GM12801 (cell line): Measurements from ENCODE around the gene SPDYE3.
"Not testable (repeated sequence)": the region's sequence is repeated elsewhere in the genome, so short reads cannot be mapped to it uniquely, and the experiment has no call there.

Source experiments
- TF ChIP-seq, protein P1 (sequence below): IDR thresholded peaks from one replicate; pipeline ENCODE4 v1.5.1; 2011; ENCODE audit warnings: control low read depth; ENCODE audit not compliant: insufficient read length; ENCODE audit errors: extremely low read depth

Gene SPDYE3, protein sequence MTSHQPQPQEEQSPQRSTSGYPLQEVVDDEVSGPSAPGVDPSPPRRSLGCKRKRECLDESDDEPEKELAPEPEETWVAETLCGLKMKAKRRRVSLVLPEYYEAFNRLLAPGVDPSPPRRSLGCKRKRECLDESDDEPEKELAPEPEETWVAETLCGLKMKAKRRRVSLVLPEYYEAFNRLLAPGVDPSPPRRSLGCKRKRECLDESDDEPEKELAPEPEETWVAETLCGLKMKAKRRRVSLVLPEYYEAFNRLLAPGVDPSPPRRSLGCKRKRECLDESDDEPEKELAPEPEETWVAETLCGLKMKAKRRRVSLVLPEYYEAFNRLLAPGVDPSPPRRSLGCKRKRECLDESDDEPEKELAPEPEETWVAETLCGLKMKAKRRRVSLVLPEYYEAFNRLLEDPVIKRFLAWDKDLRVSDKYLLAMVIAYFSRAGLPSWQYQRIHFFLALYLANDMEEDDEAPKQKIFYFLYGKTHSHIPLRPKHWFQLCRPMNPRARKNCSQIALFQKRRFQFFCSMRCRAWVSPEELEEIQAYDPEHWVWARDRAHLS

DNA sequence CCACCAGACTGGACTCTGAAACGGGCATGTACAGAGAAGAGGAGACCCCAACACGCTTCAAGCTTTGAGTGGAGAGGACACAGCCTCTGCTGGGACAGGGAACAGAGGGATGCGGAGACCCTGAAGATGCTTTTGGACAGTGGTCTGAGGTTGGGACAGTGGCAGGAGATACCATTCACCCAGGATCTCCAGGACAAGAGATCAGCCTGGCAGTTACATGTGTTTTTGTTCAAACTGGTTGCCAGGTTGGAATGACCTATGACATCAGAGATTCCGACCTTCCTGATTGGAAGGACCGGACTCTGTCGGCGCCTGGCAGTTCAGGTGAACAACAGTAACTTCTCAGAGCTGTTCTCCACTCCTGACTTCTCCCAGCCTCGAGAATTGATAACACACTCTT, at the start of gene SPDYE3:
TSS of gene SPDYE3 (plus strand) at position 301 of the 400 bp plus-strand sequence. CDS start 184 bp downstream, outside the sequence.
- TF ChIP-seq, protein P1, sequence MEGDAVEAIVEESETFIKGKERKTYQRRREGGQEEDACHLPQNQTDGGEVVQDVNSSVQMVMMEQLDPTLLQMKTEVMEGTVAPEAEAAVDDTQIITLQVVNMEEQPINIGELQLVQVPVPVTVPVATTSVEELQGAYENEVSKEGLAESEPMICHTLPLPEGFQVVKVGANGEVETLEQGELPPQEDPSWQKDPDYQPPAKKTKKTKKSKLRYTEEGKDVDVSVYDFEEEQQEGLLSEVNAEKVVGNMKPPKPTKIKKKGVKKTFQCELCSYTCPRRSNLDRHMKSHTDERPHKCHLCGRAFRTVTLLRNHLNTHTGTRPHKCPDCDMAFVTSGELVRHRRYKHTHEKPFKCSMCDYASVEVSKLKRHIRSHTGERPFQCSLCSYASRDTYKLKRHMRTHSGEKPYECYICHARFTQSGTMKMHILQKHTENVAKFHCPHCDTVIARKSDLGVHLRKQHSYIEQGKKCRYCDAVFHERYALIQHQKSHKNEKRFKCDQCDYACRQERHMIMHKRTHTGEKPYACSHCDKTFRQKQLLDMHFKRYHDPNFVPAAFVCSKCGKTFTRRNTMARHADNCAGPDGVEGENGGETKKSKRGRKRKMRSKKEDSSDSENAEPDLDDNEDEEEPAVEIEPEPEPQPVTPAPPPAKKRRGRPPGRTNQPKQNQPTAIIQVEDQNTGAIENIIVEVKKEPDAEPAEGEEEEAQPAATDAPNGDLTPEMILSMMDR = not testable (repeated sequence)

DNA sequence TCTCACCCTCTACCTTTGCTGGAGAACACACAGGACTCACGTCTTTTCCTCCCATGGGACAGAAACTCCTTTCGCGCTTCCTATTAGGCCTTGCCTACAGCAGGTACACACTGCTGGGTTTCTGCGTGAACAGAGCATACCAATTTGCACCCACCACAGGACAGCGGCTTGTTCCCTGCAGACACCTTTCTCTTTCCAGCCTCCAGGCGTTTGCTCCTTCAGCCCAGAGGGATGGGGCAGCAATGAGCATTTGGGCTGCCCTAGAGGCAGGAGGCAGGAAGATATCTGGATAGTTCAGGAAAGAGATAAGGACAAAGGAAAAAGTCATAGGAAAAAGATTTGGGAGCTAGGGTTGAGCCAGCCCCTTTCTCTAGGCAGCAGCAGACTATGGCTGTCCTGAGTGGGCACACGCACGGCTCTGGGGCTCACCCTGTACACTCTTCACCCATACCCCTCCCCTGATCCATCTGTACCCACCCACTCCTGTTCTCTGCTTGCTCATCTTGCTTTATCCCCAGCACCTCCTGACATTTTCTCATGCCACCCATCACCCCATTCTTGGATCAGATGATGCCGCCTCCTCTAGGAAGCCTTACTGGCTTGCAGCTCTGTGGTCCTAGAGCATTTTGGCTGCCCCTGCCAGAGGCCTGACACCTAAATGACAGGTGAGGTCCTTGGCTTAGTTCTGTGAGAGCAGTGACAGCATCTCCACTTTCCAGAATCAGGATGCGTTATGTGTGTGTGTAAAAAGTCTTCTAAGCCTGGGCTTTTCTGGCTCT, 40.7 kb upstream of the SPDYE3 start:
- TF ChIP-seq, protein P1 = no peak

DNA sequence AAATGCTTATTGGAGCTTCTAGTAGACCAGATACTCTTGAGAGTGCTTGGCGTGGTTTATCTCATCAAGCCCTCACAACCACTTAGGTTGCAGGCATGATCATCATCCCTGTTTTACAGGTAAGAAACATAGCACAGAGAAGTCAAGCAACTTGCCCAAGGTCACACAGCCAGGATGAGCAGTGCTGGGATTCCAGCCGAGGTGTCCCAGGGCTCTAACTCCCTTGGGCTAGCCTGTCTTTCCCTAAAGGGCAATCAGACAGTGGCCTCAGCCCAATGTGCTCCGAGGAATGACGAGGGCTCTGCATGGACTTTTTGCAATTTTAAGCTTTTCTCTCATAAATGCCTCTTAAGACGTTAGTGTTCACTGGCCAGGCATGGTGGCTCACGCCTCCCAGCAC, 39.9 kb upstream of the SPDYE3 start:
- TF ChIP-seq, protein P1 = no peak

DNA sequence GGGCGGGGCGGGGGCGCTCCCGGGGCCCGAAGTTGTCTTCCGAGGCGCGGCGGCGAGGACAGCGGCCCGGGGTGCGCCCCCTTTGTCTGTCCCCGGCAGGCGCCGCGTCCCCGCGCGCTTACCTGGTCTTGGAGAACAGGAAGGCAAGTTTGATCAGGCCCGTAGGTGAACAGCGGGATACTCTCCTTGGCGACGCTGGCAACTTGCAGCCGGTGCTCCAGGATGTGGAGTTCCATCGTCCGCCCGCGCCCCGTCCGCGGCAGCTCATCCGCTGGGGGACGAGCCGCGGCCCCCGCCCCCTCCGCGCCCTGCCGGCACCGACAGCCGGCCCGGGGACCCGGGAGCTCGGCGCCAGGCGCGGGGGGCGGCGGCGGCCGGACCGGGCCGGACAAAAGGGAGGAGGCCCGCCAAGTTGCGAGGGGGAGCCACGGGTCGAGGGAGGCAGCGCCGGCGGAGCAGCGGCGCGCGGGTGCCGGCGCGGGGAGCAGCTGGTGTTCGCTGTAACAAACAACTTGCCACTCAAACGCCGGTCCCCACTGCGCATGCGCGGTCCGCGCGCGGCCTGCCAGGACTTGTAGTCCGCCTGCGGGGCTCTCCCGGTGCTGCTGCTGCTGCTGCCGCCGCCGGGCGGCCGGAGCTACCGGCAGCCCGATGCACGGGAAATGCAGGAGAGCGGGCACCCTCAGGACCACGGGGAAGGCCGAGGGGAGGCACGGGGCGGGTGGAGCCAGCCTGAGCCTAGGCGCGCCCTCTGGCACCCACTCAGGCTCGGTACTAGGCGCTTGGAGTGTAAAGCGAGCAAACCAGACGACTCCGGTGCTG, 35.6 kb upstream of the SPDYE3 start:
- TF ChIP-seq, protein P1 = no peak

DNA sequence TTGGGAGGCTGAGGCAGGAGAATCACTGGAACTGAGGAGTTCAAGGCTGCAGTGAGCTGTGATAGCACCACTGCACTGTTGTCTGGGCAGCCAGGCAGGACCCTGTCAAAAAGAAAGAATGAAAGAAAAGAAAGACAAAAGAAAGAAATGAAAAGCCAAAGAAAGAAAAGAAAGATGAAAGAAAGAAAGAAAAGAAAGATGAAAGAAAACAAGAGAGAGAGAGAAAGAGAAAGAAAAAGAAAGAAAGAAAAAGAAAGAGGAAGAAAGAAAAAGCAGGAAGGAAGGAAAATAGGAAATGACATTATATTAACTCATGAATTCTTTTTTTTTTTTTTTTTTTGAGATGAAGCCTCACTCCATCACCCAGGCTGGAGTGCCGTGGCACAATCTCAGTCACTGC, 32.4 kb upstream of the SPDYE3 start:
- TF ChIP-seq, protein P1 = no peak

DNA sequence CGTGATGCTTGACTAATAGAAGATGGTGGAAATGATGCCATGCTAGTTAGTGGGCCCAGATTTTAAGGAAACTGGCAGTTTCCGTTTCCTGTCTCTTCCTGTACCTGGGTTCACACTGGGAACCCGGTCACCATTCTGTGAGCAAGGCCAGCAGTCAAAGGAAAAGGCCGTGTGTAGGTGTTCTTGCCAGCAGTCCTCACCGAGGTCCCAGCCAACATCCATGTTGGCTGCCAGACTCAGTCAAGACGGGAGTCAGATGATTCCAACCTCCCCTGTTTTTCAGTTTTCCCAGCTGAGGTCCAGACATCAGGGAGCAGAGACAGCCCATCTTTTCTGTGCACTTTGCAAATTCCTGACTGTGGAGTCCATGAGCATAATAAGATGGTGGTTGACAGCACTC, 35.3 kb downstream of the SPDYE3 start:
- TF ChIP-seq, protein P1 = no peak
